IMR-90 (cell line): ENCODE results near the gene UST.

Experiments used
- BHLHE40 ChIP-seq: fragments of 150-350 bp; IDR thresholded peaks from 2 replicates; pipeline ENCODE4 v1.6.1; 2016; ENCODE audit warnings: mild to moderate bottlenecking, low read depth, low read length
- CEBPB ChIP-seq: IDR thresholded peaks from 2 replicates; pipeline ENCODE4 v1.6.1; 2012; ENCODE audit warnings: low read depth, low read length, improper control_type of control experiment
- CHD1 ChIP-seq: IDR thresholded peaks from 2 replicates; pipeline ENCODE4 v1.6.1; 2012; ENCODE audit warnings: low read depth, low read length, improper control_type of control experiment
- CTCF ChIP-seq: conservative IDR thresholded peaks from 2 replicates; pipeline ENCODE4 v1.5.1; 2012; ENCODE audit warnings: mild to moderate bottlenecking, low read depth, low read length, improper control_type of control experiment
- FOS ChIP-seq: fragments of 150-350 bp; IDR thresholded peaks from 2 replicates; pipeline ENCODE4 v1.6.1; 2016; ENCODE audit warnings: low read depth, low read length
- MAFK ChIP-seq: IDR thresholded peaks from 2 replicates; pipeline ENCODE4 v1.6.1; 2012; ENCODE audit warnings: low read depth, low read length, improper control_type of control experiment
- MXI1 ChIP-seq: IDR thresholded peaks from 2 replicates; pipeline ENCODE4 v1.6.1; 2012; ENCODE audit warnings: low read depth, mild to moderate bottlenecking, low read length, moderate library complexity, borderline replicate concordance
- NFE2L2 ChIP-seq: fragments of 150-350 bp; IDR thresholded peaks from 2 replicates; pipeline ENCODE4 v1.6.1; 2016; ENCODE audit warnings: low read depth, mild to moderate bottlenecking, low read length
- POLR2A ChIP-seq: IDR thresholded peaks from 2 replicates; pipeline ENCODE4 v1.6.1; 2012; ENCODE audit warnings: mild to moderate bottlenecking, low read depth, low read length
- RAD21 ChIP-seq: IDR thresholded peaks from 2 replicates; pipeline ENCODE4 v1.6.1; 2012; ENCODE audit warnings: low read length, improper control_type of control experiment
- RCOR1 ChIP-seq: IDR thresholded peaks from 2 replicates; pipeline ENCODE4 v1.6.1; 2012; ENCODE audit warnings: mild to moderate bottlenecking, low read length, improper control_type of control experiment; ENCODE audit not compliant: insufficient replicate concordance
- RFX5 ChIP-seq: IDR thresholded peaks from 2 replicates; pipeline ENCODE4 v1.8.0; 2012; ENCODE audit warnings: low read depth, mild to moderate bottlenecking, low read length, moderate library complexity
- SMC3 ChIP-seq: fragments of 150-350 bp; IDR thresholded peaks from 2 replicates; pipeline ENCODE4 v1.6.1; 2016; ENCODE audit warnings: low read depth, mild to moderate bottlenecking, antibody characterized with exemption, low read length, moderate library complexity
- USF2 ChIP-seq: fragments of 150-350 bp; IDR thresholded peaks from 2 replicates; pipeline ENCODE4 v1.6.1; 2017; ENCODE audit warnings: mild to moderate bottlenecking, antibody characterized with exemption, low read length, low read depth

DNA sequence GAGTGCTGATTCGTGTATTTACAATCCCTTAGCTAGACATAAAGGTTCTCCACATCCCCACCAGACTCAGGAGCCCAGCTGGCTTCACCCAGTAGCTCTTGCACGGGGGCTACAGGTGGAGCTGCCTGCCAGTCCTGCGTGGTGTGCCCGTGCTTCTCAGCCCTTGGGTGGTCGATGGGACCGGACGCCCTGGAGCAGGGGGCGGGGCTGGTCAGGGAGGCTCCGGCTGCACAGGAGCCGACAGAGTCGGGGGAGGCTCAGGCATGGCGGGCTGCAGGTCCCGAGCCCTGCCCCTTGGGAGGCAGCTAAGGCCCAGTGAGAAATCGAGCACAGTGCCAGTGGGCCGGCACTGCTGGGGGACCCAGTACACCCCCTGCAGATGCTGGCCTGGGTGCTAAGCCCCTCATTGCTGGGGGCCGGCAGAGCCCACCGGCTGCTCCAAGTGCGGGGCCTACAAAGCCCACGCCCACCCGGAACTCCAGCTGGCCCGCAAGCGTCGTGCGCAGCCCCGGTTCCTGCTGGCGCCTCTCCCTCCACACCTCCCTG is 48.9 kb upstream of the UST start:
- no peak for TF ChIP-seq RFX5
- no peak for TF ChIP-seq MXI1
- TF ChIP-seq CTCF = no peak
- TF ChIP-seq CEBPB = no peak
- no peak for TF ChIP-seq BHLHE40
- no peak for TF ChIP-seq POLR2A
- TF ChIP-seq RCOR1 = no peak
- TF ChIP-seq FOS = no peak
- no peak for TF ChIP-seq NFE2L2
- no peak for TF ChIP-seq RAD21
- no peak for TF ChIP-seq SMC3
- TF ChIP-seq MAFK = no peak
- TF ChIP-seq CHD1 = no peak
- no peak for TF ChIP-seq USF2
